Activated T-helper 1 cell treated with Interleukin-2 at 50 U/mL for 16 hours (primary cell): ENCODE measurements around the gene MRPL10.

Experiments
- DNase-seq: peaks from one replicate; pipeline ENCODE4 v3.0.0-alpha.2; 2020; ENCODE audit warnings: low read depth

MRPL10 gene

DNA sequence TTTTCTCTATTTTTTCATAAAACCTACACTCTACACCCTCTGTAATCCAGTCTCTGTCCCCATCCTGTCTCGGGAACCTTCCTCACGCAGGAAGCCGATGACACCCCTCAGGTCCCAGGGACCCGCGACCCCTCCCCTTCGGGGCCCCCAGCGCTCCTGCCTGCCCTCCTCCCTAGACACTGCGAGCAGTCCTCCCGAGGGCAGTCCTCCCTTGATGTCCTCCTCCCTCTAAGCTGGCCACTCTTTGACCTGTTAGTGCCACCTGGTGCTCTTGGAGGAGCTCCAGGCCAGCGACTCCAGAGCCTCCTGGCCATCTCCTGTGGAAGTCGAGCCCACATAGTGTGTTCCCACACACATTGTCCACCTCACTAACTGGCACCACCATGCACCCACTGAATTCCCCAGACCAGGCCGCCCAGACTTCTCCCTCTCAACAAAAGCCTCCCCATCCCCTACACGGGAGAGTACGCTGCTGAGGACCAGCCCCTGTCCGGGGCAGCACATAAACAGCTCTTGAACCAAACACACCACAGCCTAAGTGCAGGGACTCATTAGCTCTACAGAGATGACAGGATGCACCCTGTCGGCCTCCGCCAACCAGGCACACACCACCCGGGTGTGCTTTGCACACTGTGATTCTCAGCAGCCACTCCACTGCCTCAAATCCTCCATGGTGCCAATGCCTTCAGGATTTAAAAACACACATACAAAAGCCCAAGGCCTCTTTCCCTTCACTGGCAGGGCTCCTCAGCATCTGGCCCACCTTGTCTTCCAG lies 19.0 kb downstream of the MRPL10 start:
- no peak for DNase-seq

DNA sequence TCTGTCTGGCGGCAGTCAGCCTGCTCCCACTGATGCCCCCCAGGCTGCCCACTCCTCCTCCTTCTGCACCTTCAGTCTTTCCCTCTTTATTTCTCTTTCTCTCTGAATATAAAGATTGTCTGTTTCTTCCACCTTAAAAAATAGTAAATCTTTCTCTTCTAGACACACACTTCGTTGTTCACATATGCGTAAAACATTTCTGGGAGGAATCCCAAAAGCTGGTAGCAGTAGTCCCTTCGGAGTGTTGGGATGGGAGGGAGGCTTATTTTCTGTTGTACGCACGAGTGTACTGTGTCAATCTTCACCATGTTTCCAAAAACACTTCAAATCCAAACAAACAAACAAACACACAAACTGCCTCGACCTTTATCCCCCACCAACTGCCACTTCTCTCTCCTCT lies 19.6 kb downstream of the MRPL10 start:
- no peak for DNase-seq

DNA sequence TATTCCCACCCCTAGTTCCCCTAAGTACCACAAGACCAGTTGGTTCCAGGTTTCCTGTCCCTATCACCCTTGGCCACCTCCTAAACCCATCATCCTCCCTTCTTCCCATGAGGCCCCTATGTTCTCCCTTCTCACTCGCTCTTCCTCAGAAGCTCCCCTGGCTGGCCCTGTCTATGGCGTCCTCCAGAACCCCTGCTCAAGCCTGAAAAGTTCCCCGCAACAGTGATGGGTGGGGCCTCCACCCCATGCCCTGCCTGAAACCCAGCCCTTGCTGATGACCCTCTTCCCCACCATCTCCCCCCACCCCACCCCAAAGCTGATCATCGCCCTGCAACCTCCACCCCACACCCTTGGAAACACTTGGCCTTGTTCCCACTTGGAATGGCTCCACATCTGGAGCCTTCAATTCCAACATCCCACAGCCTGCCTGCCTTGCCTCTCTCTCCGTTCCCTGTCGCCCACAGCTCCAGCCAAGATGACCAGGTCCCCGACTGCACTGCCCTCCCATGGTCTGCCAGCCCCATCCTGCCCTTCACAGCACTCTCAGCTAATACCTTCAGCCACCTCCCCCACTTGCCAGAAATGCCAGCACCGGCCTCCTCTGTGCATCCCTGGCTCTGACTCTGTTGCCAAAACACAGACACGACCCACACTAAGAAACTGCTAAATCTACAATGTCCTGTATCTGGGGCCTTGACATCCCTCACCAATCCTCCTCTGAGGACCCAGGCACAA lies 20.3 kb downstream of the MRPL10 start:
- DNase-seq, result no peak

DNA sequence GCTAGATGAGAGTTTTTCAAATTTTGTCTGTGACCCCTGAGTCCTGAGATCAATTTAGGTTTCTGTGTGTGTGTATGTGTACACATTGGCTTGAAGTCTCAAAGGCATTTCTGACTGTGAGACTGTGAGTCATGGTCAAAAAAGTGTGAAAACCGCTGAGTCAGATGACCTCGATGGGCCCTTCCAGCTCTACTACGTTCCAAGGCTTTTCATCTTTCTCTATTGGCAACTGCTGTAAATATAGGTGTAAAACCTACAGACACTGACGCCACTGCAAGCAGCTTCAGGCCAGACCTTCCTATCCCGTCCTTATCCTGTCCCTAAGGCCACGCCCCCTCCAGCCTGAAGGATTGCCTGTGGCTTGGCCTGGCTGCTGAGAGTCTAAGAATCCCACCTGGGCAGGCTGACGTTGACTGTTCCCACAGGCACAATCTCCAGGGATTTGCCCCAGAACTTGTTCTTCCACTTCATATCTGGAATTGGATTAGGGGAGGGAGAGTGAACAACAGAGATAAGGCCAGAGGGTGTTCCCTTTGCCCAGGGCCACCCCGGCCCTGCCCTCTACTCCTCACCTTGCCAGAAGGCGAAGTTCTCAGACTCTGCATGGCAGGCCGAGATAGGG lies 21.0 kb downstream of the MRPL10 start:
- no peak for DNase-seq

DNA sequence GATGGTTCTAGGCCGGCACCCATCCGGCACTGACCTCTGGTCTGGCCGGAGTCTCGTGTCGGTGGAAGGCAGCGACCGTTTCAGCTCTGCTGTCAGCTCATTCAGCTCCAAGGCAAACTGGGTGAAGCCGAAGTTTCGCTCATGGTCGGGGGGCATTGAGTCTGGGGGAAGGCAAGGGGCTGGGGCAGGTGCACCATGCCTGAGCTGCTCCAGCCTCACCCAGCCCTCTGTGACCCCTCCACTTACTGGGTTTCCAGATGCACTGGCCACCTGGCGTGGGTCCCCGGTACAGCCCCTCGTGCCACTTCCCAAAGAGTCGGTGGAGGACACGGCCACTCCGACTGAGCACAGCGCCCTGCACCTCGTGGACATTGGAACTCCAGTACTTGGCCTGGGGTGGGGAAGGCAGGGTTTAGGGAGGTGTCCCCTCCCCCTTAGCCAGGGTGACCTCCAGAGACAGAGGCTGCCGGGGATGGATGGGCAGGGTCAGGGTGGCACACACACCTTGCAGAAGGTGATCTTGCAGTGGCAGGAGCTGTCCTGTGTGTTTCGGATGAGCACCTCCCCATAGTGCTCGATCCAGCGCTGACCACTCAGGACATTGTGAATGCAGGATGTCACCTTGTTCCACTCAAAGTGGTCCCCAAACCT lies 22.4 kb downstream of the MRPL10 start:
- DNase-seq, result no peak

DNA sequence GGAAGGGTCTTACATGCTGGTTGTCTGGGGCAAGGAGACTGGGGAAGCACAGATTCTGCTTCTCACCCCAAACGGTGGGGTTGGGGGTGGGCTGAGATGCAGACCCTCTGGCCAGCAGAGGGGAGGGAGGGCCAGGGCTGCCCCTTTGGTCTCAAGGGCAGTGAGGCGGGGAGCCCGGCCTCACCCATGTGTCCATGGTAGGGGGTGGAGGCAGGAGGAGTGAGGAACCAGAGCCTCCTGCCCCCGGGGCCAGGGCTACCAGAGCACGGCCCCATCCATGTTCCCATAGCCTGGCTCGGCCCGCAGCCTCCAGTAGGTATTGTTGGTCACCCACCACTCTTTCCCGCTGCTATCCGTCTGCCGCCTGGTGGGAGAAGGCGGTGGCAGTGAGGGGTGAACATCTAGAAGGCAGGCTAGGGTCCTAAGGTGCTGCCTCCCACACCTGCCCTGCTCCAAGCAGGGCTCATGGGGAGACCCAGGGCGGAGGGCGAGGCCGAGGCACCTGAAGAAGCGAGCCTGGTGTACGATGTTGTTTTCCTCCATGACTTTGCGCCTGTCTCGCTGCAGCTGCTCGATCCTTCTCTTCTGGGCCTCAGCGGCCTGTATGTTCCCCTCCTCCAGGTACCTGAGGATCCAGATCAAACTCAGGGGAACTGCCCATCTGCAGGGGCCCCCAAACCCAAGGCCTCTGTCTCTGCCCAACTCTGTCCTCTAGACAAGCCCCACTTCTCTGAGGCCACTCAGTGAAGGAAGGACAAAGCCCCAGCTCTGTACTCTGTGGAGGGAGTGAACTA lies 23.1 kb downstream of the MRPL10 start:
- no peak for DNase-seq

DNA sequence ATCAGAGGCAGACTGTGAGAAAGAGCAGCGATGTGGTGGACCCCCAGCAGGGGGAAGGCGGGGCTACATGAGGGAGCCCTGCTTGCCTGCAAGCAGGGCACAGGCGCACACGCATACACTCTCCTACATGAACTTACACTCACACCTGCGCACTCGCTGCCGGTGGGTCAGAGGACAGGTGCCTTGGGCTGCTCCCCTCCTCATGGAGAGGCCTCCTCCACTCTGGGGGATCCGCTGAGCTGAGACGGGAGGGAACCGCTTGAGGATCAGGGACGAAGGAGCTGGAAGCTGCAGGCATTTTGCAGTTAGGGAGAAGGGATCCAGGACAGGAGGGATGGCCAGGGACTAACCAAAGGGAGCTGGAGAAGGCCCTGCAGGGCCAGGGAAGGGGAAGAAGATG lies 23.9 kb downstream of the MRPL10 start:
- no peak for DNase-seq

DNA sequence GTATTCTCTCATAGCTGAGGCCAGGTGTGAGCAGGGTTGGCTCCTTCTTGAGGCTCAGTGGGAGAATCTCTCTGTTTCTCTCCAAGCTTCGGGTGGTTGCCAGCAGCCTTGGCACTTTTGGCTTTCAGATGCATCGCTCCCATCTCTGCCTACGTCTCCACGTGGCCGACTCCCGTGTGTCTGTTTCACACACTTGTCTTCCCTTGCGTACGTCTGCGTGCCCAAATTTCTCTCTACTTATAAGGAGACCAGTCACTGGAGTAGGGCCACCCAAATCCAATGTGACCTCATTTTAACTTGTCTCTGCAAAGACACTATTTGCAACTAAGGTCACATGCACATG lies 24.5 kb downstream of the MRPL10 start:
- no peak for DNase-seq

DNA sequence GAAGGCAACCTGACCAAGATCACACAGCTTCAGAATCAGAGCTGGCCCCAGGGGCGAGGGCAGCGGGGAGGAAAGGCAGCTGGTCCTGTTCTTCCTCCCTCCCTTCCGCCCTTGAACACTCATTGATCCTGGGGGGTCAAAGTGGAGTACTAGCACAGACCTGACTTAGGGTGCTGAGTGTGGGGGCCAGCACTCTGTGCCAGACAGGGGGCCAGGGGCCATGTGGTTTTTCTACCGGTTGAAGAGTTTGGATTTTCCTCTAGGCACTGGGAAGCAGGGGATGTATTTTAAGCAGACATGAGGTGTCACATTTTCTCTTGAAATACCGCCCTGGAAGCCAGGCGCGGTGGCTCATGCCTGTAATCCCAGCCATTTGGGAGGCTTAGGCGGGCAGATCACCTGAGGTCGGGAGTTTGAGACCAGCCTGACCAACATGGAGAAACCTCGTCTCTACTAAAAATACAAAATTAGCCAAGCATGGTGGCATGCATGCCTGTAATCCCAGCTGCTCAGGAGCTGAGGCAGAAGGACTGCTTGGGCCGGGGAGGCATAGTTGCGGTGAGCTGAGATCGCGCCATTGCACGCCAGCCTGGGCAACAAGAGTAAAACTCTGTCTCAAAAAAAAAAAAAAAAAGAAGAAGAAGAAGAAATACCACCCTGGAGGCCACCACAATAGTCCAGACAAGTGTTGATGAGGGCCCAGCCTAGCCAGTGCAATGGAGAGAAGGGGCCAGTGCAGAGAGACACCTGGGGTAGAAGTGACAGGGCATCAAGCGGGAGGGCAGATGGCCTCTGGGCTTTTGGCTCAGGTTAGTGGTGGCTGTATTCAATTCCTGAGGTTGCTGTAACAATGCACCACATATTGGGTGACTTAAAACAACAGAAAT lies 25.1 kb downstream of the MRPL10 start:
- DNase-seq, result no peak

DNA sequence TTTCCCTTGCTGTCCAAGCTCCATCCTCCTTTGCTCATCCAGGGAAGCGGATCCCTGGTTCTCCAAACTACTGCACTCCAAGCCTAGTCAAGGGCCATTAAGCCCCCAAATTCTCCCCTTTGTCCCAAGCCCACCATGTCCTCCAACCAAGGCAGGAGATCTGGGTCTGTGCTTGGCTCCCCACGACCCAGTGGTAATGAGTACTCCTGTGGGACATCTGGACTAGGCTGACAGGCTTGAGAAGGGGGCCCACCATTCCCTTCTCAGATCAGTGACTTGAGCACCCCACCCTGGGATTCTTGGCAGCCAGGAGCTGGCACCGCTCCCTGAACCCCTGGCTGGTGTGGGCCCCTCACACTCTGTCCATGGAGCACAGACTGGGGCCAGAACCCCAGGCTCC lies 26.9 kb downstream of the MRPL10 start:
- no peak for DNase-seq

DNA sequence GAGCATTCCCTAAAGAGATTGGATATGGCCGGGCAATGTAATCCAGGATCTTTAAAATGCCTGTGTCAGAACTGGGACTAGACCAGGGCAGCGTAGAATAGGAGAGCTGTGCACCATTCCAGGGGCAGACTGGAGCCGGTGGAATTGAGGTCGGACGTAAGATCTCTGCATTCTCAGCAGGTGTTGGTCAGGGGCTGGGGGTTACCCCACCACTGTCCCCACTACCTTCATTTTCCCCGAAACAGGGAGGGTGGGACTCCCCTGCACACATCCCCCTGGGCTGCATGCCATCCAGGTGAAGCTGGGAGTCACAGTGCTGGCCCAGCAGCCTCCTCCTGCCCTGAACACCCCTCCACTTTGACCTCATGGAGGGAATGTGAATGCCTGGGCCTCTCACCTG lies 27.6 kb downstream of the MRPL10 start:
- DNase-seq, result no peak

DNA sequence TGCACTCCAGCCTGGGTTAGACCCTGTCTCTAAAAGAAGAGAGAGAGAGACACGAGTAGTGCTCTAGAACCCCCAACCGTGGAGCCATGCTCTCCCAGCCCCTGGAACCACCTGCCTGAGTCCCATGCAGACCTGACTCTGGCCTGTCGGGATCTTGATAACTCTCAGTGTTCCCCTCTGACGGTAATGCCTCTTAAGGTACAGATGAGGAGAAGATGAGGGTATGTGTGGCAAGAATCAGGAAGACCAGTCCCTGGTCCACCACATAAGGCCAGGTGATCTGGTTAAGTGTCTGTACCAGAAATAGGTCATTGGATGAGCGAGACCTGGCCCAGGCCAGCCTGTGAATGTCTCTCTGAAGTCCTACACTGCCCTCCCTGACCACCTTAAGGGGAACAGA lies 28.1 kb downstream of the MRPL10 start:
- no peak for DNase-seq

DNA sequence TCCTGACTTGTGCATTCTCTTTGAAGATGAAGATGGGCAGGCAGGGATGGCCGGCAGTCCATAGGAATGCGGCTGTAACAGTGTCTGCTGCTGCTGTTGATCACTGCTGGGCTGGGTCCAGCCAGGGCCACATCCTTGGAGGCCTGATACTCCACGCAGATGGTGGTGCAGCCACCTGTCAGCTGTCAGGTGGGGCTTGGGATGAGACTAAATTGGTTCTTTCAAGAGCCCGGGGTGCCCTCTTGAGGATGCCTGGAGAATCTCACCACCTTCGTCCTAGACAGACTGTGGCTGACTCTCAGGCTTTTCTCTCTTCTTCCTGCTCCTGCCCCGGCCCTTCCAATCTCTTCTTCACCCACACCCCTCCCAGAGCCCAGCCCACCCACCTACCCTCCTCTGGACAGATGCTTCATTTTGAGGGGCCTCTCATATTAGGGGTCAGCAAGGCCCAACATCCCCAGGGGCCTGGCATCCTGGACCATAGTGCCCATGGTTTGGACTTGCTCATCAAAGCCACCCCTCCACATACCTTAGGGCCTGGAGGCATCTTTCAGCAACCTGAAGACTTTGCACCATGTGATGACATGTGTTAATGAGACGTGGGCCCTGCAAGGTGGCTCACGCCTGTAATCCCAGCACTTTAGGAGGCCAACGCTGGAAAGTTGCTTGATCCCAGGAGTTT lies 28.9 kb downstream of the MRPL10 start:
- DNase-seq, result peak; percentile 29

DNA sequence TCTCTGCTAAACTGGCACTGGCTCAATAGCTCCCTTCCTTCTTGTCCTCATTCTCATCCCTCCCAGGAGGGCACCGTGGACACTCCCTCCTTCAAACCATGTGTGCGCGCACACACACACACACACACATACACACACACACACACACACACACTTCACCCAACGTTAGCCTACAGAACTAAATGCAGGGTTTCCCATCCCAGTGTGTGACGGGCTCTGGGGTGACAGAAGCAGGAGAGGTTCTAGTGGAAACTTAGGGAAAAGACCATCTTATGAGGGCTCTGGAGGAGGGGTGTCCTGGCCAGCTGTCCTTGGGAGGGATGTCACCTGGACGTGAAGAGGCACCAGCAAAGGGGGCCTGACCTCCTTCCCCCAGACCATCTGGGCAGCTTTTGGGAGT lies 29.4 kb downstream of the MRPL10 start:
- DNase-seq, result no peak

DNA sequence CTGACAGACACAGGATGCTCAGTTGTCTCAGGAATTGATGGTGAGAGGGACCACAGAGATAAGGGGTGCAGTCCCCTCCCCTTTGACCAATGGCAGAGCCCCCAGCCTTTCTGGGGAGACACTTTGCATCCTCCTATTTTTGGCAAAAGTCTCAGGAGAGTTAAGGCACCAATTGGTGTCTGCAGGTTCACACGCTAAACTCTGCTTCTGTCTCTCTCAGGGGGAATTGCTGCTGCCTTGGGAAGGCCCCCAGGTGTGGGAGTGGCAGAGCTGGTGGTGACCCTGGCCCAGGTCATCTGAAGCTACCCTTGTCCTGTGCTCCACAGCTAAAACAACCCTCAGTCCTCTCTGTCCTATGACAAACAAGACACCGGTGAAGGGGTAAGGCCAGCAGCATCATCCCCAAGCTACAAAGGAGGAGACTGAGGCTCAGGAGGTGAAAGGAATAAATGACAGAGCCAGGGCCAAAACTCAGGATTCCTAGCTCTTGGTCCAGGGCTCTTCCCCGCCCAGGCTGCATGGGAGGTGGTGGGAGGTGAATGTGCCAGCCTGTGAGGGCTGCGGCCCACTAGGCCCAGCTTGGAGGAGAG lies 30.1 kb downstream of the MRPL10 start:
- DNase-seq, result no peak

DNA sequence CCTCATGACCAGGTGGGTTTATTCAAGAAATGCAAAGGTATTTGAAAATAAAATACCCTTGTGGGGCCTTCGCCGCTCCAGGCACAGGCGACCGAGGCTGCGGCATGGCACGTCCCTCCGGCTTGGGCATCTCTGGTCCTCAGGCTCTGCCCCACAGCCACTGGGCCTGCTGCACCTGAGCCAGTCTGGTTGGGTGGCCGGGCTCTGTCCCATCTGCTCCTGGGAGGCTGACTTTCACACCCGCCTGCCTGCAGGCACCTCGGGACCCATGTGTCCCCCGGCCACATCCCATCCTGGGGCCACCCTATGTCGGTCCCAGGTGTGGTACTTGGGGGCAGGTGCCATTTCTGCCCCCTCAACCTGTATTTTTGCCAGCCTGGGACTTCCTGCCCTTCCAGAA lies 30.7 kb downstream of the MRPL10 start:
- DNase-seq, result no peak

DNA sequence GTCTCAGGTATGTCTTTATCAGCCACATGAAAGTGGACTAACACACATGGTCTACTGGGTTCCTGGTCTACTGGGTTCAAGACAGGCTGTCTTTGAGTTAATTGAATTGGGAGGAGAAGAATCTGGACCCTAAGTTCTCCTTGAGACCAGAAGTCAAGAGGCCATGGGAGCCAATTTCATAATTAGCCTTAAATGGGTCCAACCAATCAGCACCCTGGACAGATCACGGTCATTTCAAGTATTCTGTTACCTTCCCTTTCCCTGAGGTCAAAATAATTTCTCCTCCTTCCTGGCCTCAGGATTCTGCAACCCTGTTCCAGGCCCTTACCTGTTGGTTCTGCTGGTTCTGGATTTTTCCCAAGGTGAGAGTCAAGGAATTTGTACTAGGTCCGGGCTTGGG lies 33.5 kb downstream of the MRPL10 start:
- no peak for DNase-seq

DNA sequence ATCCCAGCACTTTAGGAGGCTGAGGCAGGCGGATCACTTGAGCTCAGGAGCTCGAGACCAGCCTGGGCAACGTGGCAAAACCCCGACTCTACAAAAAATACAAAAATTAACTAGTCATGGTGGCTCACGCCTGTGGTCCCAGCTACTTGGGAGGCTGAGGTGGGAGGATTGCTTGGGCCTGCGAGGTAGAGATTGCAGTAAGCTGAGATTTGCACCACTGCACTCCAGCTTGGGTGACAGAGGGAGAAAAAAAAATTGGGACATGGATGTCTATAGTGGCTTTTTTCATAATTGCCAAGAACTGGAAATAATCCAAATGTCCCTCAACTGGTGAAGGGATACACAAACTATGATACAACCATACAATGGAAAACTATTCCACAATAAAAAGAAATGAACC lies 38.4 kb downstream of the MRPL10 start:
- no peak for DNase-seq

DNA sequence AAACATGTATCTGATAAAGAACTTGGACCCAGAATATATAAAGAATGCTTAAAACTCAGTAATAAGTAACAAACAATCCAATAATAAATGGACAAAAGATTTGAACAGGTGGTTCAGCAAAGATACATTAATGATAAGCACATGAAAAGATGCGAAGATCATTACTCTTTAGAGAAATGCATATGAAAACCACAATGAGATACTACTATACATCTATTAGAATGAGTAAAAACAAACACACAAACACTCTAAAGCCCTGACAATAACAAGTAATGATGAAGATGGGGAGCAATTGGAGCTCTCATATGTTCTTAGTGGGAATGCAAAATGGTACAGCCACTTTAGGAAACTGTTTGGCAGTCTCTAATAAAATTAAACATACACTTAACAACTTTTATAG lies 38.9 kb downstream of the MRPL10 start:
- DNase-seq, result no peak

DNA sequence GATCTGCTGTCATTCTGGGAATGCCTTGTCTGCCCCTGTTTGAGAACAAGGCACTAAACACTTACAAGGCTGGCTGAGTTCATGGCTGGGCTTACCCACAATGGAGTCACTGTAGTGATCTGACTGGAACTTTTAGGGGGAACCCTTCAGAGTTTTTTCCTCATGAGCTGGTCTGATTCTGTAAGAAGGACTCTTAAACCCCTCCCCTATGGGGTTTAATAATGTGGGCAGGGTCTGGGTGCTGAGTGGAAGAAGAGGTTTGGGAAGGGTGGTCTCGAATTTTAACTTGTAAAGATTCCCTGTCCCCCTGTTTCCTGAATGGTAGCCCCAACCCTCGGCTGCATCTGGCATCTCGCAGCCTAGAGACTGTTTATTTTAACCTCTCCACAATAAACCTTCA lies 40.3 kb downstream of the MRPL10 start:
- DNase-seq, result no peak
